GM12865 (cell line): ENCODE results near the gene SDC3.

Experiments used
- DNase-seq: peaks from one replicate; pipeline ENCODE4 v3.0.0; 2010; ENCODE audit warnings: low read depth
- H3K4me3 ChIP-seq: 2 replicates; pipeline ENCODE4 v1.5.1; 2011; ENCODE audit warnings: mild to moderate bottlenecking, low read depth, low read length, control low read depth
- CTCF ChIP-seq: IDR thresholded peaks from 2 replicates; pipeline ENCODE4 v1.5.1; 2011; ENCODE audit warnings: low read length, control low read depth, low read depth, inconsistent platforms; ENCODE audit not compliant: insufficient read depth; ENCODE audit errors: missing control alignments

Gene SDC3

GRCh38 chr1:30908696-30909364 lies at the start of gene SDC3:
Gene SDC3, minus strand, starts transcription at chr1:30908758. Its CDS starts 172 bp downstream, at chr1:30908586.
- H3K4me3 ChIP-seq: no peak within 1 kb of the TSS
- TF ChIP-seq CTCF: no peak
- DNase-seq: no peak

- no peak for TF ChIP-seq CTCF
- no peak overlapping the region for H3K4me3 ChIP-seq
- DNase-seq: no peak
Observed at GRCh38 chr1:30957560-30958222, 49.1 kb upstream of the SDC3 start.

GRCh38 chr1:30955448-30956015 lies 47.0 kb upstream of the SDC3 start:
- no peak for DNase-seq
- H3K4me3 ChIP-seq: no peak overlapping the region
- no peak for TF ChIP-seq CTCF

GRCh38 chr1:30953685-30954084 lies 45.1 kb upstream of the SDC3 start:
- no peak for TF ChIP-seq CTCF
- H3K4me3 ChIP-seq: no peak overlapping the region
- DNase-seq: no peak

GRCh38 chr1:30952098-30952497 lies 43.5 kb upstream of the SDC3 start:
- no peak for TF ChIP-seq CTCF
- no peak overlapping the region for H3K4me3 ChIP-seq
- DNase-seq: no peak

- no peak for TF ChIP-seq CTCF
Observed at GRCh38 chr1:30950700-30951099, 42.1 kb upstream of the SDC3 start.

More at GRCh38 chr1:30950700-30951099, 42.1 kb upstream of the SDC3 start:
- H3K4me3 ChIP-seq: no peak overlapping the region
- DNase-seq: no peak
